ENCODE measurements around the gene ERCC6L.

ERCC6L gene

GRCh38 chrX:72270316-72270866, 31.6 kb upstream of the ERCC6L start:
- Histone ChIP-seq H3K4me1 (ENCODE audit: control insufficient read depth, insufficient read depth, low read length, unreplicated experiment) (peaks cover 61% of the 10 kb centered on the region), H3K79me2 (ENCODE audit: control insufficient read depth, insufficient read depth, low read length, unreplicated experiment) (peaks cover 28% of the 10 kb centered on the region), H2AFZ (ENCODE audit: low read length, unreplicated experiment) (no peak overlapping the region), H3K27ac (ENCODE audit: low read depth, low read length) (peak overlapping the region; percentile 95), H3K36me3 (ENCODE audit: insufficient read depth, low read length) (peaks cover 44% of the 10 kb centered on the region; the same call in 1 of the 2 replicates), H3K27me3 (ENCODE audit: insufficient read depth, low read length) (no peaks in the 10 kb centered on the region), H3K4me3 (ENCODE audit: low read depth, low read length) (no peak overlapping the region)

GRCh38 chrX:72269671-72270251, 30.9 kb upstream of the ERCC6L start:
- peaks cover 21% of the 10 kb centered on the region for H3K79me2 ChIP-seq (ENCODE audit: control insufficient read depth, insufficient read depth, low read length, unreplicated experiment)

GRCh38 chrX:72268597-72269365, 30.0 kb upstream of the ERCC6L start:
- peak overlapping the region; percentile 25; the same call in 1 of the 2 replicates for H3K4me3 ChIP-seq (ENCODE audit: low read depth, low read length)
- H3K79me2 ChIP-seq (ENCODE audit: control insufficient read depth, insufficient read depth, low read length, unreplicated experiment) = peaks cover 12% of the 10 kb centered on the region
- H3K36me3 ChIP-seq (ENCODE audit: insufficient read depth, low read length) = peaks cover 29% of the 10 kb centered on the region; the same call in 1 of the 2 replicates
- H3K27me3 ChIP-seq (ENCODE audit: insufficient read depth, low read length) = no peaks in the 10 kb centered on the region
- H2AFZ ChIP-seq (ENCODE audit: low read length, unreplicated experiment) = no peak overlapping the region
- H3K27ac ChIP-seq (ENCODE audit: low read depth, low read length) = peak overlapping the region; percentile 95
- H3K4me1 ChIP-seq (ENCODE audit: control insufficient read depth, insufficient read depth, low read length, unreplicated experiment) = peaks cover 50% of the 10 kb centered on the region

More at GRCh38 chrX:72269671-72270251, 30.9 kb upstream of the ERCC6L start:
- Histone ChIP-seq H3K27ac (ENCODE audit: low read depth, low read length) (peak overlapping the region; percentile 95), H3K36me3 (ENCODE audit: insufficient read depth, low read length) (peaks cover 38% of the 10 kb centered on the region; the same call in 1 of the 2 replicates), H3K27me3 (ENCODE audit: insufficient read depth, low read length) (no peaks in the 10 kb centered on the region), H2AFZ (ENCODE audit: low read length, unreplicated experiment) (no peak overlapping the region), H3K4me1 (ENCODE audit: control insufficient read depth, insufficient read depth, low read length, unreplicated experiment) (peaks cover 60% of the 10 kb centered on the region), H3K4me3 (ENCODE audit: low read depth, low read length) (0 out of 2 replicates have a peak overlapping the region, but pooled peaks have one; percentile 25)

GRCh38 chrX:72265263-72265662, 26.4 kb upstream of the ERCC6L start:
- Histone ChIP-seq H3K36me3 (ENCODE audit: insufficient read depth, low read length) (peaks cover 12% of the 10 kb centered on the region; the same call in 1 of the 2 replicates), H2AFZ (ENCODE audit: low read length, unreplicated experiment) (no peak overlapping the region), H3K27ac (ENCODE audit: low read depth, low read length) (no peak overlapping the region), H3K4me1 (ENCODE audit: control insufficient read depth, insufficient read depth, low read length, unreplicated experiment) (peaks cover 20% of the 10 kb centered on the region), H3K4me3 (ENCODE audit: low read depth, low read length) (no peak overlapping the region), H3K27me3 (ENCODE audit: insufficient read depth, low read length) (no peaks in the 10 kb centered on the region), H3K79me2 (ENCODE audit: control insufficient read depth, insufficient read depth, low read length, unreplicated experiment) (no peaks in the 10 kb centered on the region)

- Histone ChIP-seq H3K27me3 (ENCODE audit: insufficient read depth, low read length) (no peaks in the 10 kb centered on the region), H3K36me3 (ENCODE audit: insufficient read depth, low read length) (no peaks in the 10 kb centered on the region), H3K27ac (ENCODE audit: low read depth, low read length) (no peak overlapping the region), H2AFZ (ENCODE audit: low read length, unreplicated experiment) (no peak overlapping the region), H3K79me2 (ENCODE audit: control insufficient read depth, insufficient read depth, low read length, unreplicated experiment) (no peaks in the 10 kb centered on the region), H3K4me3 (ENCODE audit: low read depth, low read length) (no peak overlapping the region), H3K4me1 (ENCODE audit: control insufficient read depth, insufficient read depth, low read length, unreplicated experiment) (peaks cover 10% of the 10 kb centered on the region)
These were observed 23.2 kb upstream of the ERCC6L start for GRCh38 chrX:72262077-72262476.

- Histone ChIP-seq H3K4me1 (ENCODE audit: control insufficient read depth, insufficient read depth, low read length, unreplicated experiment) (peaks cover 10% of the 10 kb centered on the region), H3K36me3 (ENCODE audit: insufficient read depth, low read length) (no peaks in the 10 kb centered on the region), H3K79me2 (ENCODE audit: control insufficient read depth, insufficient read depth, low read length, unreplicated experiment) (no peaks in the 10 kb centered on the region)
These were observed 21.6 kb upstream of the ERCC6L start for GRCh38 chrX:72260448-72260847.

GRCh38 chrX:72258174-72258573, 19.3 kb upstream of the ERCC6L start:
- peaks cover 10% of the 10 kb centered on the region for H3K4me1 ChIP-seq (ENCODE audit: control insufficient read depth, insufficient read depth, low read length, unreplicated experiment)
- peak overlapping the region; percentile 45; the same call in 1 of the 2 replicates for H3K27ac ChIP-seq (ENCODE audit: low read depth, low read length)
- no peak overlapping the region for H3K4me3 ChIP-seq (ENCODE audit: low read depth, low read length)
- H3K79me2 ChIP-seq (ENCODE audit: control insufficient read depth, insufficient read depth, low read length, unreplicated experiment) = no peaks in the 10 kb centered on the region
- H2AFZ ChIP-seq (ENCODE audit: low read length, unreplicated experiment) = peak overlapping the region; percentile 25
- no peaks in the 10 kb centered on the region for H3K36me3 ChIP-seq (ENCODE audit: insufficient read depth, low read length)
- H3K27me3 ChIP-seq (ENCODE audit: insufficient read depth, low read length) = no peaks in the 10 kb centered on the region

More at GRCh38 chrX:72260448-72260847, 21.6 kb upstream of the ERCC6L start:
- Histone ChIP-seq H3K4me3 (ENCODE audit: low read depth, low read length) (no peak overlapping the region), H3K27me3 (ENCODE audit: insufficient read depth, low read length) (no peaks in the 10 kb centered on the region), H2AFZ (ENCODE audit: low read length, unreplicated experiment) (no peak overlapping the region), H3K27ac (ENCODE audit: low read depth, low read length) (no peak overlapping the region)

GRCh38 chrX:72255864-72256263, 17.0 kb upstream of the ERCC6L start:
- Histone ChIP-seq H3K4me1 (ENCODE audit: control insufficient read depth, insufficient read depth, low read length, unreplicated experiment) (peaks cover 10% of the 10 kb centered on the region), H2AFZ (ENCODE audit: low read length, unreplicated experiment) (no peak overlapping the region), H3K36me3 (ENCODE audit: insufficient read depth, low read length) (no peaks in the 10 kb centered on the region), H3K27ac (ENCODE audit: low read depth, low read length) (no peak overlapping the region), H3K27me3 (ENCODE audit: insufficient read depth, low read length) (no peaks in the 10 kb centered on the region), H3K79me2 (ENCODE audit: control insufficient read depth, insufficient read depth, low read length, unreplicated experiment) (no peaks in the 10 kb centered on the region), H3K4me3 (ENCODE audit: low read depth, low read length) (no peak overlapping the region)

GRCh38 chrX:72255445-72255844, 16.6 kb upstream of the ERCC6L start:
- no peak overlapping the region for H3K27ac ChIP-seq (ENCODE audit: low read depth, low read length)
- H3K4me3 ChIP-seq (ENCODE audit: low read depth, low read length) = no peak overlapping the region
- no peaks in the 10 kb centered on the region for H3K79me2 ChIP-seq (ENCODE audit: control insufficient read depth, insufficient read depth, low read length, unreplicated experiment)
- no peak overlapping the region for H2AFZ ChIP-seq (ENCODE audit: low read length, unreplicated experiment)
- no peaks in the 10 kb centered on the region for H3K36me3 ChIP-seq (ENCODE audit: insufficient read depth, low read length)
- H3K4me1 ChIP-seq (ENCODE audit: control insufficient read depth, insufficient read depth, low read length, unreplicated experiment) = peaks cover 10% of the 10 kb centered on the region
- H3K27me3 ChIP-seq (ENCODE audit: insufficient read depth, low read length) = no peaks in the 10 kb centered on the region

- Histone ChIP-seq H2AFZ (ENCODE audit: low read length, unreplicated experiment) (no peak overlapping the region), H3K27me3 (ENCODE audit: insufficient read depth, low read length) (no peaks in the 10 kb centered on the region), H3K4me1 (ENCODE audit: control insufficient read depth, insufficient read depth, low read length, unreplicated experiment) (peaks cover 10% of the 10 kb centered on the region), H3K4me3 (ENCODE audit: low read depth, low read length) (no peak overlapping the region), H3K27ac (ENCODE audit: low read depth, low read length) (no peak overlapping the region), H3K36me3 (ENCODE audit: insufficient read depth, low read length) (no peaks in the 10 kb centered on the region), H3K79me2 (ENCODE audit: control insufficient read depth, insufficient read depth, low read length, unreplicated experiment) (no peaks in the 10 kb centered on the region)
These were observed 16.0 kb upstream of the ERCC6L start for GRCh38 chrX:72254816-72255215.

Data from ACC112 (cell line).